NCI-H1417 treated with DMSO at 0.1 percent for 48 hours (cell line): Measurements from ENCODE around the gene RIMBP2.
A peak's percentile ranks its signal among the peaks of the same experiment; 100 is the strongest.

Experiments
- DNase-seq: peaks from one replicate; lab custom pipeline; 2025; lab: John Stamatoyannopoulos, UW

The RIMBP2 gene

GRCh38 chr12:130569521-130569920 lies 146.6 kb downstream of the RIMBP2 start:
- DNase-seq: no peak

DNA sequence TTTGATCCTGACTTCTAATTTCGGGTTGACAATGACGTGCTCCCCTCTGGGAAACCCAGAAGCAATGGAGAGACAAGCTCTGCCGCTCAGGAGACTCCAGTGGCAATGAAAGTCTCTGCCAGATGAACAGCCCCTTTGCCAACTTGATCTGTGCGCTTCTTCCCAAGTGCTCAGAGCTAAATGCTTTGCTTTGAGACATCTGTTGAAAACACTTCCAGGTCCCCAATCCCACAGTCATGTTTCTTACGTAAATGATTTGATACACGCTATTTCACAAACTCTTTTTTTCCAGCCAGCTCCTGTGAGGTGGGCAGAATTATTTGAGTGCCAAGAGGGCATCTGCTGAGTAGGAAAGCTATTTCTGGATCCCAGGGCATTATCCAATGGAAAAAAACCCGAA lies 147.6 kb downstream of the RIMBP2 start:
- DNase-seq: no peak

GRCh38 chr12:130568041-130568440 lies 148.1 kb downstream of the RIMBP2 start:
- no peak for DNase-seq

DNA sequence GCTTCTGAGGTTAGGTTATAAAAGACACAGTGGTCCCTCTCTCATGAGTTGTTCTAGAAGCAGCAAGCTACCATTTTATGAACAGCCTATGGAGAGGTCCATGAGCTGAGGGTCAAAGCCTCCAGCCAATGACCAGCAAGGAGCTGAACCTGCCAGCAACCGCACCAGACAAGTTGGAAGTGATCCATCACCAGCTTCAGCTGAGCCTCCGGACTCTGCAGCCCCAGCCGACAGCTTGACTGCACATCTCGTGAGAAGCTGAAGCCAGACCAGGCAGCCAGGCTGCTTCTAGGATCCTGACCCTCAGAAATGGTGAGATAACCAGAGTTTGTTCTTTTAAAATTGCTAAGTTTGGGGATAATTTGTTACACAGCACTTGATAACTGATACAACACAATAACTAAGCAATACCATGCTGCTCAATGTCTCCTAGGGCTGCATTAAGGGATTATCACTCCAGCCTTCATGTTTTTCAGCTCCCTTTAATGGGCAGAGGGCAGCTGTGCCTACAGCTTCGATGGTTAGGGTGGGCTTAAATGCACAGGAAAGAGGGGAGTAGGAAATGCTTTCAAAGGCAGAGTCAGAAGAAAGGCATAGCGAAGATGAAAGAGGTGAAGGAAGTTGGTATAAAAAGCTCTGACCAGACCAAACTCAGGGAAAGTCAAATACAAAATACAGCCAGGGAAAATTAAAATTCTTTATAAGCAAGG lies 149.5 kb downstream of the RIMBP2 start:
- no peak for DNase-seq

- DNase-seq: no peak
Measured at GRCh38 chr12:130565189-130565588, 150.9 kb downstream of the RIMBP2 start.

GRCh38 chr12:130563323-130563722 lies 152.8 kb downstream of the RIMBP2 start:
- DNase-seq: no peak

DNA sequence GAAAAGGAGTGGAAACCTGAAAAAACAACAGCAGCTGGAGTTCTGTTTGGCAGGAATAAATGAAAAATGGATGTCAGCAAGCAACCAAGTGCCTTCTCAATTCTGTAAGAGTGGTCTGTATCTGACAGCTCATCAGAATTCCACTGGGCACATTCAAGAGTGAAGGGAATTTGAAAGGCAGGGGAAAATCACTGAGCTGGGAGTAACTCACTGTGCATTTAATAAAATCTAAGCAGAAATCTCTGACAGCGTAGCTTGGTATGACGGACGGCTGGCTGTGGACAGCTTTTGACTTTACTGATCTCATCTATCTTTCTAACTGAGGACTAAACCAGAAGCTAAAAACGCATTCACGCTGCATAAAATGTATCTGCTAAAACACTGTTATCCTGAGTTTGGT lies 153.4 kb downstream of the RIMBP2 start:
- no peak for DNase-seq

- DNase-seq: no peak
Measured at GRCh38 chr12:130560321-130560720, 155.8 kb downstream of the RIMBP2 start.

- no peak for DNase-seq
Measured at GRCh38 chr12:130559806-130560205, 156.3 kb downstream of the RIMBP2 start.

DNA sequence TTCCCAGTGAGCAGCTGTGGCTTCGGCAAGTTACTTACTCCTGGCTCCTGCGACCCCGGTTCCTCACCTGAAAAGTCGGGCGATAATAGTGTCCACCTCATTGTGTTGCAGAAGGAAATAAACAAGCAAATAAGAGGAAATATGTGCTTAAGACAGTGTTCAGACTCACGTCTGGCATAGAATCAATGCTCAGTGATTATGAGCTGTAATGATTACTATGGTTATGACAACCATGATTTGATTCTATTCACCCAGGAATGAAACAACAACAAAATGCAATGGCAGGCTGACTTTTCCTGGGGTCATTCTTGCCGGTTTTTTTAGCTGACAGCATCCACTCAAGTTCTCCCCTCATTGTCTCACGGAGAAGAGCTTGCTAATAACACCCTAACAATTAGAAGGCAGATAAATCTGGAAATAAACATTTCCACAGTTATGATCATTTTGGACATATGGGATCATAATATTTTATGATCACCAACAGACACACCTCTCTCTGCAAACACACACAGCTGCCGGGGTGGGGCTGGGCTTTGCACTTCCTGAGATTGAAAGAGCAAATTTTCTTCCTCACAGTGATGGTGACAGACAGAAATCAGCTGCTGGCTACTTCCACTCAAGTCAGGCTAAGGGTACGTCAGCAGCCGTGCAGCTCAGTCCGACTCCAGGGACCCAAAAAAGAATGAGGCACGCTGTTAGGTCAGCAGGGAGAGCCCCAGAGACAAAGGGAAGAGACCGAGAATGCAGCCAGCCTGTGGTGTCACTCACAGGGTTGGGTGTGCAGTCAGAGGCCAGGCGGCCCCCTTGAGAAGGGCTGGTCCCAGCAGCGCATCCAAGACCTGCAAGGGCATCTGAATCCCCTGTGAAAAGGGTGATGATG lies 158.0 kb downstream of the RIMBP2 start:
- no peak for DNase-seq

GRCh38 chr12:130557201-130557600 lies 158.9 kb downstream of the RIMBP2 start:
- DNase-seq: no peak

- no peak for DNase-seq
Measured at GRCh38 chr12:130556486-130557055, 159.5 kb downstream of the RIMBP2 start.

- DNase-seq: peak; percentile 85
Measured at GRCh38 chr12:130555628-130556485, 160.2 kb downstream of the RIMBP2 start.

- no peak for DNase-seq
Measured at GRCh38 chr12:130555221-130555620, 160.9 kb downstream of the RIMBP2 start.

DNA sequence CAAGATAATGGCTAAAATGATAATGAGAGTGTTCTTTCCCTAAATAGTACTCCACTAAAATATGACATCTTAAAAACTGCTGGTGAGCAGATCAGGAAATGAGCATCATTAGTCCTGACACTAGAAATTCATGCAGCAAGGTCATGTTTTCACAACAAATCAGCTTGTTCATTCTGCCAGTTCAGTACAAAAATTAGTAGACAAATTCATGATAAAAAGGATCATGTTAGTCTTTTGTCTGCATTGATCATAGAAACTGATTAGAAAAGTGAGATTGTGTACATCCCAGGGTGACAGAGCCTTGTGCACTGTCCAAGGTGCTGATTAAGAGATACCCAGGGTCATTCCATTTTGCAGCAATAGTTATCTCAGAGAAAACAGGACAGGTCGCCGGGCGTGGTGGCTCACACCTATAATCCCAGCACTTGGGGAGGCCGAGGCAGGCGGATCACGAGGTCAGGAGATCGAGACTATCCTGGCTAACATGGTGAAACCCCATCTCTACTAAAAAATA lies 163.6 kb downstream of the RIMBP2 start:
- no peak for DNase-seq

DNA sequence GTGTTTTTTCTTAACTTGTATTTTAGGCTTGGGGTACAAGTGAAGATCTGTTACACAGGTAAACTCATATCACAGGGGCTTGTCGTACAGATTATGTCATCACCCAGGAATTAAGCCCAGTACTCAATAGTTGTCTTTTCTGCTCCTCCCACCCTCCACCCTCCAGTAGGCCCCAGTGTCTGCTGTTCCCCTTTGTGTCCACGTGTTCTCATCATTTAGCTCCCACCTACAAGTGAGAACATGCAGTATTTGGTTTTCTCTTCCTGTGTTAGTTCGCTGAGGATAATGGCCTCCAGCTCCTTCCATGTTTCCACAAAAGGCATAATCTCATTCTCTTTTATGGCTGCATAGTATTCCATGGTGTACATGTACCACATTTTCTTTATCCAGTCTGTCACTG lies 166.7 kb downstream of the RIMBP2 start:
- DNase-seq: no peak

DNA sequence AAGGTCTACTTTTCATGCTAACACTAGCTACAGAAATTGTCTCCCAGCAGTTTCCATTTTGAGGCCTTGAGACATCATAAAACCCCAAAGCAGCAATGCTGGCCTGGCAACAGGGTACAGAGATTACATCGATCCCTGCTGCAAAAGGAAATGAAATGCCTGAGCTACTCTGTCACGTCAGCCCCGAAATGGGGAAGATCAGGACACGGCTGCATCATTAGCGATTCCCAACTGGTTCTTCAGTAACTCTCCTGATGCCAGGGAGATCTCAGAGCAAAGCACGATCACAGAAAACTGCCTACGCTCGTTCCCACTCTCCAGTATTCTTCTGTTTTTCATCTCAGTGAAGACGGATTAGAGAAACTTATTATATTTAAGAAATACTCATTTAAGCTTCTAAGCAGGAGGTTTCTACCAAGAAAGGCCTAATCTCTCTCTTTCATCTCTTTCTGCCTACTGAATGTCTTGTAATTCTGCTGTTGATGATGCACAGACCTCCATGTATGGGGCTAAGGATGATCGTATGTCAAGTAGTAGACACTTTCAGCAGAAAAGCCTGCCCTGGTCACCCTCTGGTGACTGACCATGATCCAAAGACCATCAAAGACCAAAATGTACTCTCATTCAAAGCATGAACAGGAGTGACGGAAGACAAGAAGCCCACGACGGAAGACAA lies 168.5 kb downstream of the RIMBP2 start:
- no peak for DNase-seq

- DNase-seq: no peak
Measured at GRCh38 chr12:130546494-130546893, 169.6 kb downstream of the RIMBP2 start.

DNA sequence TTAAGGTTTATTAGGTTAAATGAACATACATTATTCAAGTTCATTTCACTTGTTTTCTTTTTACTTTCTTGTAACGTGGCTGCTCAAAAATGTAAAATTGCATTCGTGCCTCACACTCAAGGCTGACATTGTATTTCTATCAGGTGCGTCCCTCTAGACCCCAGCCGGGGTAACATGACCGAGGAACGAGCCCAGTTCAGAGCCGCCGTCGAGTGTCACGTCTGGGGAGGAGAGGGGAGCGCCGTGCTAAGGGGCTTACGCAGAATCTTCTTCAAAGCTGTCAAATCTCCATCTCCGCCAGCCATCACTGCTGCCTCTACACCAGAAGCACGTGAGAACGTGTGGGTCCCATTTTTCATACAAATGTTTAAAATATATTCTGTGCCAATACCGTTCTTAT lies 170.6 kb downstream of the RIMBP2 start:
- DNase-seq: no peak

DNA sequence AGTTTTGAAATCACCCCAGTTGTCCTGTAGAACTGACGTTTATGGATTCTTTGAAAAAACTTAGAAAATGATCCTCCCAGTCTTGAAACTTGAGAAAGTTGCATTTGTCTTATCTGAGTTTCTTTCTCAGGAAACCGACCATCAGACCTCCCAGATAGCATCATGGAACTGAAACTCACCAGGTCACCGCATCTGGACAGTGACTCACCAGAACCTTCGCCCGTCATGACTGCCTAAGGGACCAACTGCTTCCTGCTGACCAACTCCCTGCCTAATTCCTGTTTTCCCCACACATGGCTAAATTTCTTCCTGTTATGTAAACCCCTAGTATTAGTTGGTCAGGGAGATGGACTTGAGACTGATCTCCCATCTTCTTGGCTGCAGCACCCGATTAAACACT lies 175.7 kb downstream of the RIMBP2 start:
- no peak for DNase-seq
